SIG-M5 treated with dmso at 0.1 percent for 504 hours (cell line): ENCODE data around the gene ABHD6.
"Not testable (repeated sequence)": the region's sequence is repeated elsewhere in the genome, so short reads cannot be mapped to it uniquely, and the experiment has no call there.

Experiments
- DNase-seq: peaks from one replicate; lab custom pipeline; 2025; ENCODE audit not compliant: unreplicated experiment; lab: John Stamatoyannopoulos, UW

The ABHD6 gene

GRCh38 chr3:58237238-58237940 is at the start of gene ABHD6:
TSS of gene ABHD6 (plus strand) at chr3:58237792. CDS start at chr3:58256587, 18,795 bp downstream.
- DNase-seq, result peak; percentile 51

GRCh38 chr3:58188173-58188564 is 49.4 kb upstream of the ABHD6 start:
- DNase-seq, result no peak

GRCh38 chr3:58188921-58189451 is 48.6 kb upstream of the ABHD6 start:
- no peak for DNase-seq

- no peak for DNase-seq
Observed at GRCh38 chr3:58189691-58190090, 47.9 kb upstream of the ABHD6 start.

- no peak for DNase-seq
Observed at GRCh38 chr3:58190291-58190690, 47.3 kb upstream of the ABHD6 start.

GRCh38 chr3:58190882-58191281 is 46.7 kb upstream of the ABHD6 start:
- DNase-seq, result no peak

GRCh38 chr3:58191361-58191991 is 46.1 kb upstream of the ABHD6 start:
- no peak for DNase-seq

GRCh38 chr3:58192069-58192468 is 45.5 kb upstream of the ABHD6 start:
- DNase-seq, result no peak

GRCh38 chr3:58193682-58194407 is 43.7 kb upstream of the ABHD6 start:
- no peak for DNase-seq

GRCh38 chr3:58197588-58197987 is 40.0 kb upstream of the ABHD6 start:
- no peak for DNase-seq

- no peak for DNase-seq
Observed at GRCh38 chr3:58198362-58198761, 39.2 kb upstream of the ABHD6 start.

- DNase-seq, result no peak
Observed at GRCh38 chr3:58198804-58199203, 38.8 kb upstream of the ABHD6 start.

GRCh38 chr3:58200121-58200709 is 37.4 kb upstream of the ABHD6 start:
- no peak for DNase-seq

GRCh38 chr3:58200846-58201355 is 36.7 kb upstream of the ABHD6 start:
- no peak for DNase-seq

GRCh38 chr3:58201451-58201850 is 36.1 kb upstream of the ABHD6 start:
- not testable (repeated sequence) for DNase-seq

- DNase-seq, result no peak
Observed at GRCh38 chr3:58202917-58203360, 34.7 kb upstream of the ABHD6 start.

GRCh38 chr3:58203541-58203940 is 34.1 kb upstream of the ABHD6 start:
- no peak for DNase-seq

- no peak for DNase-seq
Observed at GRCh38 chr3:58204720-58205119, 32.9 kb upstream of the ABHD6 start.

- no peak for DNase-seq
Observed at GRCh38 chr3:58205981-58206380, 31.6 kb upstream of the ABHD6 start.

- no peak for DNase-seq
Observed at GRCh38 chr3:58206406-58207011, 31.1 kb upstream of the ABHD6 start.

GRCh38 chr3:58207954-58208353 is 29.6 kb upstream of the ABHD6 start:
- no peak for DNase-seq
